ENCODE results near the gene SIGLEC15.

The SIGLEC15 gene

GRCh38 chr18:45879681-45880655, 54.5 kb downstream of the SIGLEC15 start:
- no peak for DNase-seq

GRCh38 chr18:45880876-45881558, 55.5 kb downstream of the SIGLEC15 start:
- DNase-seq: no peak

- no peak for DNase-seq
Observed at GRCh38 chr18:45887585-45887984, 62.1 kb downstream of the SIGLEC15 start.

GRCh38 chr18:45889419-45890064, 64.1 kb downstream of the SIGLEC15 start:
- DNase-seq: no peak

DNA sequence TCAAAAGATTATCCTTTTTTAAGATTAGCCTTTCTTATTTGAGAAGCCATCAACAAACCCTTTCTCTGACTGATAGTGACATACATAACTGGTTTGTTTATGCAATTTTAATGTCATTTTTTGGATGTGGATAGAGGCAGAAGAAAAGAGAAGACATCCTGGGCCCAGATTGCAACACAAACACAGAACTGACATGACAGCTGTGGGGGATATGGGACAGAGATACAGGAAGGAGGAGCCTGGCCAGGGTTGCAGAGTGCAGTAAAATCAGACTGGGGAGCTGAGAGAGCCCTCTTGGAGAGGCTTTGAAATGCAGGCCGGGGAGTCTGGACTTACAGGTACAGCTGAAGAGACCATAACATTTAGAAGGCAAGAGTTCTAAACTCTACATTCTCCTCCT, 65.1 kb downstream of the SIGLEC15 start:
- DNase-seq: no peak

- no peak for DNase-seq
Observed at GRCh38 chr18:45891806-45892205, 66.3 kb downstream of the SIGLEC15 start.
